HG03439 (cell line): ENCODE data around the gene RABEP2.
"Not testable (repeated sequence)": the region's sequence is repeated elsewhere in the genome, so short reads cannot be mapped to it uniquely, and the experiment has no call there.

Source experiments
- ATAC-seq: cut with Tn5 transposase; IDR thresholded peaks from one replicate; pipeline ENCODE4 v1.9.1; 2021; ENCODE audit warnings: mild to moderate bottlenecking, moderate library complexity; ENCODE audit not compliant: unreplicated experiment

The RABEP2 gene

DNA sequence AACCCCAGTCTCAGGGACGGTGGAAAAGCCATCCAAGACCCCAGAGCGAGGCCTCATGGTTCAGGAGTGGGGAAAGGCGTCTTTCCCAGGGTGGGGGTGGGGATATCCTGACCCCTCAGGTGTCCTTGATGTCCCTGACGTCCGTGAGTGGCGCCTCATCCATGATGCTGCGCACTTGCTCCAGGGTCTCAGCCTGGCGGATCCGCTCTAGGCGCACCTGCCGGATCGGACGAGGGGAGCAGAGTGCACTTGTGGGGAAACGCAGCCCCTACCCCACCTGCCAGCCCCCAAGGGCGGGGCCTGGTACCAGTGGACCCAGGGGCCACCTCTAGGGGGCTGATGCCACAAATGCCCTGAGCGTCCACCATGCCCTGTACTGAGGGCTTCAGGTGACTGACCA, 20.2 kb downstream of the RABEP2 start:
- ATAC-seq, result no peak

DNA sequence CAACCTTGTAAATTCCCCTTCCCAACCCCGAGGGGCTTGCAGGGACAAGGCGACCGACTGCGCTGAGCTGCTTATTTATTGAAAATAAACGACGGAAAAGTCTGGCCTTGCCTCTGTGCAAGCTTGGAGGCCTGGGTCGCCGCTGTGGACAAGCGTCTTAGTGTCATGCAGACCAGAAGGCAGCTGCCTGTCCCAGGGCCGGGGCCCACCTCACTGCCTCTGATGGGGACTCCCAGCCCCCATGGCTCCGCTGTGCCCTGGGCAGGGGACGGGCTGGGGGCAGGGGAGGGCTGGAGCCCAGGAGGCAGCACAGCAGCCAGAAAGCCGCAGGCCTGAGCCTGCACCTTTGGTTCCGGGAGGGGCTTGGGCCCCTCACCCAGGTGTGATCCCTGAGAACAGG, 20.7 kb downstream of the RABEP2 start:
- ATAC-seq, result no peak

DNA sequence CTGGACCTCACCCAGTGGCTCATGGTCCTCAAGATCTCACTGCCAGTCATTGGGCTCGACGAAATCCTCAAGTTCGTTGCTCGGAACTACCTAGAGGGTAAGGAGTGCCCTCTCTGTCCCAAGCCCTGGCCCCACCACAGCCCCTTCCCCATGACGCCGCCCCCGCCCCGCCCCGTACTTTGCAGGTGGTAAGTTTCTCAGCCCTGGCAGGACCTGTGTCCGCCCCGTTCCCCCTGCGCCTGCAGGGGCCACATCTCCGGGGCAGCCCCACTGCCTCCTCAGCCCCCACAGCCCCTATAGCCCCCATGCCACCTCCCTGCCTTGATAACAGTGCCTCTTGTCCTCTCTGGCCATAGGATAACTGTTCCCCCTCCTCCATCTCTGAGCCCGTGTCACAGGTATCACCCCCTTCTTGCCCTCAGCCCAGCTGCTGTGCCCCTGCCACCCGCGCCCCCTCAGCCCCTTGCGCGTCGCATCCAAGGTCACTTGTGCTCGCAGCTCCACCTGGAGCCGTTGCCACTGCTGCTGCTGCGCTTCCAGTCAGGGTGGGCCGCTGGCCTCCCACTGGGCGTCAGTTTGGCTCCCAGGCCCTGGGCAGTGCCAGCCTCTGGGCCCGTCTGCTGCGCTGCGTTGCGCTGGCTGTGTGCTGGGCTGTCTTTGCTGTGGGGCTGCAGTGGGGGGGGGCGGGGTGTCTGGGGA, 21.5 kb downstream of the RABEP2 start:
- no peak for ATAC-seq

DNA sequence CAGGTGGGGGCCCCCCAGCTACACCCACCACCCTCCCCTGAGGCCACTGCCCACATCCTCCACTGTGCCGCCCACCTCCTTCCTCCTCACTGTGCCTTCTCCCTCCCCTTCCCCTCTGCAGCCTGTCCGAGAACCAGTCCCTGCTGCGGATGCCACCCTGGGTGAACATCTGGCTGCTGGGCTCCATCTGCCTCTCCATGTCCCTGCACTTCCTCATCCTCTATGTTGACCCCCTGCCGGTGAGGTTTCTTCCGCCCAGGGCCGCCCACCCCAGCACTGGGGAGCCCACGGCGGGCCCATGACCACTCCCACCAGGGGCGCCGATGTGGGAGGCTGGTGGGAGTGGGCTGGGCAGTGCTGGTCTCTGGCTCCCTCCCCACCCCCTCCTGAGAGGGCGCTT, 22.1 kb downstream of the RABEP2 start:
- ATAC-seq, result no peak

DNA sequence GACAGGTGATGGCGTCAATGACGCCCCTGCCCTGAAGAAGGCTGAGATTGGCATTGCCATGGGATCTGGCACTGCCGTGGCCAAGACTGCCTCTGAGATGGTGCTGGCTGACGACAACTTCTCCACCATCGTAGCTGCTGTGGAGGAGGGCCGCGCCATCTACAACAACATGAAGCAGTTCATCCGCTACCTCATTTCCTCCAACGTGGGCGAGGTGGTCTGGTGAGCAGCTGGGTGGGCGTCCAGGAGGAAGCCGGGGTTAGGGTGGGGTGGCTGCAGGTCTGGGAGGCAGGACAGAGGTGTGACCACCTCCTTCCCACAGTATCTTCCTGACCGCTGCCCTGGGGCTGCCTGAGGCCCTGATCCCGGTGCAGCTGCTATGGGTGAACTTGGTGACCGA, 23.2 kb downstream of the RABEP2 start:
- ATAC-seq, result no peak

DNA sequence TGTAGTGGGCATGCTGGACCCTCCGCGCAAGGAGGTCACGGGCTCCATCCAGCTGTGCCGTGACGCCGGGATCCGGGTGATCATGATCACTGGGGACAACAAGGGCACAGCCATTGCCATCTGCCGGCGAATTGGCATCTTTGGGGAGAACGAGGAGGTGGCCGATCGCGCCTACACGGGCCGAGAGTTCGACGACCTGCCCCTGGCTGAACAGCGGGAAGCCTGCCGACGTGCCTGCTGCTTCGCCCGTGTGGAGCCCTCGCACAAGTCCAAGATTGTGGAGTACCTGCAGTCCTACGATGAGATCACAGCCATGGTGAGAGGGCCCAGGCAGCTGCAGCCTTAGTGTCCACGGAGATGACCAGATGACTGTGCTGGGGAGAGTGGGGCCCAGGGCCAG, 24.4 kb downstream of the RABEP2 start:
- ATAC-seq, result no peak

DNA sequence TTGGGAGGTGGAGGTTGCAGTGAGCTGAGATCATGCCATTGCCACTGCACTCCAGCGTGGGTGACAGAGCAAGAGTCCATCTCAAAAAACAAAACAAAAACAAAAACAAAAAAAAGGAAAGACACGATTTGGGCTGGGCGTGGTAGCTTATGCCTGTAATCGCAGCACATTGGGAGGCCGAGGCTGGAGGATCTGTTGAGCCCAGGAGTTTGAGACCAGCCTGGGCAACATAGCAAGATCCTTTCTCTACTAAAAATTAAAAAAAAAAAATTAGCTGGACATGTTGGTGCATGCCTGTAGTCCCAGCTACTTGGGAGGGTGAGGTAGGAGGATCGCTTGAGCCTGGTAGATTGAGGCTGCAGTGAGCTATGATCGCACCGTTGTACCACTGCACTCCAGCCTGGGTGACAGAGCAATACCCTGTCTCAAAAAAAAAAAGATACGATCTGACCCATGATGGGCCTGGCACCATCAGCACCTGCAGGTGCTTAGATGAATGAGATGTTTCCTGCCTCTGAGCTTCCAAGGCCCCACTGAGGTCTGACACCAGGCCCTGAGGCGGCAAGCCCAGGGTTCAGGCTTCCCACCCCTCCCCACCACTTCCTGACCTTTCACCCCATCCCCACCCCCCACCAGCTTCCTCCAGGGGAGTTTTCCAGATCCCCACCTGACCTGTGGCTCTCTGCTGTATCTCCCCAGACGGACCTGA, 25.0 kb downstream of the RABEP2 start:
- ATAC-seq, result no peak

DNA sequence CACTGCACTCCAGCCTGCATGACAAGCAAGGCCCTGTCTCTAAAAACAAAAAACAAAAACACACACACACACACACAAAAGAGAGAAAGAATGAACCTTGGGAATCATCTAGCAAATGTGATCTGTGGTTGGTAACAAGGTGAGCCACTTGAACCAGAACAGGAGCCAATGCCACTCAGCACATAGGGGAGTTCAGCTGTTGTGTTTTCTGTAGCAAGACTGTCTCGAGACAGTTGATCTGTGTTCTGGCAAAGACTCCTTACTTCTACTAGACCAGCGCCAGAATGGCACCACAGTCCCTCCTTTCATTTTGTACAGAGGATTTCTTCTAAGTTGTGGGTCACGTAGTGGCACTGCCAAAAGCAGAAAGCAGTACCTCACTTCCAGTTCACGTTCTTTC, 26.1 kb downstream of the RABEP2 start:
- no peak for ATAC-seq

DNA sequence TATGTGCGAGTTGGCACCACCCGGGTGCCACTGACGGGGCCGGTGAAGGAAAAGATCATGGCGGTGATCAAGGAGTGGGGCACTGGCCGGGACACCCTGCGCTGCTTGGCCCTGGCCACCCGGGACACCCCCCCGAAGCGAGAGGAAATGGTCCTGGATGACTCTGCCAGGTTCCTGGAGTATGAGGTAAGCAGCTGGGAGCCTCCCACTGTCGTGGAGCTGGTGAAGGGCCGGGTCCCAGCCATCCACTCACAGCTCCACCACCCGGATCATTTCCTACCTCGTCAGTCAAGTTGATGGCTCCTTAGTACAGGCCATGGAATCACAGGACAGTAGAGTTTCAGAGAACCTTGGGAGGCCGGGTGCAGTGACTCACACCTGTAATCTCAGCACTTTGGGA, 26.8 kb downstream of the RABEP2 start:
- ATAC-seq, result no peak

DNA sequence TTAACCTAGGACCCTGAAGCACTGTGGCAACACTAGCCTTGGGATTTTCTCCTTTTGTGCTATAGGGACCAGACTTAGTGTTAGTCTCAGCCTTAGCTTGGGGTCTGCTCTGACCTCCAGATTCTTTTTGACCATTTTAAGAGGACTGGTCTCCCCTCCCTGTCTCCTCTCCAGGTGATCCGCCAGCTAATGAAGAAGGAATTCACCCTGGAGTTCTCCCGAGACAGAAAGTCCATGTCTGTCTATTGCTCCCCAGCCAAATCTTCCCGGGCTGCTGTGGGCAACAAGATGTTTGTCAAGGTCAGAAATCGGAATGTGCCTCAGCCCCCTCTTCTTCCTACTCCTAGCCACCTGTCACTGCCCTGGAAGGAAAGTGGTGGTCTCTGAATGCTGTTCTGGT, 27.2 kb downstream of the RABEP2 start:
- no peak for ATAC-seq

DNA sequence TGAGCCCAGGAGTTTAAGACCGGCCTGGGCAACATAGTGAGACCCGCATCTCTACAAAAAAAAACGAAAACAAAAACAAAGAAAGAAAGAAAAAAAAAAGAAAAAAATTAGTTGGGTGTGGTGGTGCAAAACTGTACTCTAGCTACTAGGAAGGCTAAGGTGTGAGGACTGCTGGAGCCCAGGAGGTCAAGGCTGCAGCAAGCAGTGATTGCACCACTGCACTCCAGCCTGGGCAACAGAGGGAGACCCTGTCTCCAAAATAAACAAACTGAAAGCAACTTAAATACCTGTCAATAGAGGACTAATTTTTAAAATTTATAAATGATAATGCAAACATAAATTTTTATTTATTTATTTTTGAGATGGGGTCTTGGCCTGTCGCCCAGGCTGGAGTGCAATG, 29.4 kb downstream of the RABEP2 start:
- ATAC-seq, result no peak

DNA sequence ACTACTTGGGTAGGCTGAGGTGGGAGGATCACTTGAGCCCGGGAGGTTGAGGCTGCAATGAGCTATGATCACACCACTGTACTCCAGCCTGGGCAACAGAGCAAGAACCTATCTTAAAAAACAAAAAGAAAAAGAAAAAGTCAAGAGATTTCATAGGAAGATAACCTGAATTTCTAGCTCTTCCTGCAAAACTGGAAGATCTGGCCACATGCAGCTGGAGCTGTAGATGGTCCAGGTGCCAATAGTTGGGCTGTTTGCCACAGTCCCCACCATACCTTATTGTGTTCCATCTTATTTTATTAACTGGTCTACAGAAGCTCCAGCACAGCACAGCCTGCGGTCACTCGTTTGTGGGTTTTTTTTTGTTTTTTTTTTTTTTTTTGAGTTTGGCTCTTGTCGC, 31.7 kb downstream of the RABEP2 start:
- no peak for ATAC-seq

DNA sequence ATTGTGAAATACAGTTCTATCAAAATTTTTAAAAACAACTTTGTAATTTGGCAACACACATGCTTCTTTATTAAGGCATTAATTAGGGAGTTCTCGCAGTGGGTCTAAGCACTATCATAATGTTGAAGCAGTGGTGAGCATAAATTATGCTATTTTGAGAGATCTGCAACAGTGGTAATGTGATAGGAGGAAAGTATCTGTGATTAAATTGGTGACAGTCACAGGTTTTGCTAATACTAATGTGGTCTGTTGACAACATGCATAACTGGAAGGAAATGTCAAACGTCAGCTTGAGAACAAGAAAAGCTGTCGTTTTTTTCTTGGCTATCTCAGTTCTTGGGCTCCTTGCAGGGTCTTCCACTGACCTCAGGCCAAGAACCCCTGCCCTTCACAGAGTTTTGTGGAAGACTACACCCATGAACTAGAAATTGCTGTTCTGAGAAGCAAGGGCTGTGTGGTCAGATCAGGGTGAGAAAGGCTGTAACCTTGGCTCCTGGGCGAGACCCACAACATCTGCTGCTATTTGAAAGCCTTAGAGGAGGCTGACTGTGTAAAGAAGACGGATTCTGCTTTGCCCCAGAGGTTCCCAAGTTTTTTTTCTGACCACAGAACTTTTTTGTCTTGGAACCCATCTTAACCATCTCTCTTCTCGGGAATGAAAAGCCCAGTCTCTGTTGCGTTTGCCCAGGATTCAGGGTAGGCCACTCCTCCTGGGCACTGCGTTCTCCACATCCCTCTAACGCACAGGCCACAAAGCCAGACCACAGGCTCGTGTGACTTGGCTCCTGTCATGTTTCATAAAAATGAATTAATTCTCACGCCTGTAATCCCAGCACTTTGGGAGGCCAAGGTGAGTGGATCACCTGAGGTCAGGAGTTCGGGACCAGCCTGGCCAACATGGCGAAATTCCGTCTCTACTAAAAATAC, 32.8 kb downstream of the RABEP2 start:
- no peak for ATAC-seq

DNA sequence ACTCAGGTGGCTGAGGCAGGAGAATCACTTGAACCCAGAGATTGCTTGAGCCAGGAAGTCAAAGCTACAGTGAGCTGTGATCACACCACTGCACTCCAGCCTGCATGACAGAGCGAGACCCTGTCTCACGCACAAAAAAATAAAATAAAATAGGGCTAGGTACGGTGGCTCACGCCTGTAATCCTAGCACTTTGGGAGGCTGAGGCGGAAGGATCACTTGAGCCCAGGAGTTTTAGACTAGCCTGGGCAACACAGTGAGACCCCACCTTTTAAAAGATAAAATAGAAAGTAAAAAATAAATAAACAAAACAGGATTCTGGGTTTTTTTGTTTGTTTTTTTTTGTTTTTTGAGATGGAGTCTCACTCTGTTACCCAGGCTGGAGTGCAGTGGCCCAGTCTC, 34.7 kb downstream of the RABEP2 start:
- not testable (repeated sequence) for ATAC-seq

DNA sequence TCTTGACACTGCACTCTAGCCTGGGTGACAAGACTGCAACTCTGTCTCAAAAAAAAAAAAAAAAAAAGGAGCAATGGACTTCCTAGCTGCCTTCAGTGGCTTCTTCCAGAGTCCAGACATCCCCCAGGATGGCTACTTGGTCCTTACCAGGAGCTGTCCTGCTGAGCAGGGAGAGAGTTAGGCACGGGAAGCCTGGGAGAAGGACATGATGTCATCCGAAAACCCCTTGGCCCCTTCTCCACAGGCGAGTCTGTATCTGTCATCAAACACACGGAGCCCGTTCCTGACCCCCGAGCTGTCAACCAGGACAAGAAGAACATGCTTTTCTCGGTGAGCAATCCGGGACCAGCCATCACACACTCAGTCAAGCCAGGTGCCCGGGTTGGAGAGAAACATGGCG, 38.1 kb downstream of the RABEP2 start:
- no peak for ATAC-seq

DNA sequence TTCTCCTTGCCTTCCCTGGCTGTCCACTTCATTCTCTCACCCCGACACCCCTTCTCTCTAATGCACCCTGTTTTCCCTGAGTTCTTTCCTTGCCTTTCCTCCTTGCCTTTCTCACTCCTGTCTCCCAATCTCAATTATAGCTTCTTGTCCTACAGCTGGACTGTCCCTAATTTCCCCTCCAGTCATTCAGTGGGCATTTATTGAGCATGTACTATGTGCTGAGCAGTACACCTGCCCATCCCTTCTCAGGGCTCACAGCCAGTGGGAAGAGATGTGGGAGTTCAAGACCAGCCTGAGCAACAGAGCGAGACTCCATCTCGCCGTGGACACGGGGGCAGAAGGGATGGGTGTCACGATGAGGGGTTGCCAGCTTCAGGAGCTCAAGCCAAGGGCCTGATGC, 41.0 kb downstream of the RABEP2 start:
- ATAC-seq, result no peak

DNA sequence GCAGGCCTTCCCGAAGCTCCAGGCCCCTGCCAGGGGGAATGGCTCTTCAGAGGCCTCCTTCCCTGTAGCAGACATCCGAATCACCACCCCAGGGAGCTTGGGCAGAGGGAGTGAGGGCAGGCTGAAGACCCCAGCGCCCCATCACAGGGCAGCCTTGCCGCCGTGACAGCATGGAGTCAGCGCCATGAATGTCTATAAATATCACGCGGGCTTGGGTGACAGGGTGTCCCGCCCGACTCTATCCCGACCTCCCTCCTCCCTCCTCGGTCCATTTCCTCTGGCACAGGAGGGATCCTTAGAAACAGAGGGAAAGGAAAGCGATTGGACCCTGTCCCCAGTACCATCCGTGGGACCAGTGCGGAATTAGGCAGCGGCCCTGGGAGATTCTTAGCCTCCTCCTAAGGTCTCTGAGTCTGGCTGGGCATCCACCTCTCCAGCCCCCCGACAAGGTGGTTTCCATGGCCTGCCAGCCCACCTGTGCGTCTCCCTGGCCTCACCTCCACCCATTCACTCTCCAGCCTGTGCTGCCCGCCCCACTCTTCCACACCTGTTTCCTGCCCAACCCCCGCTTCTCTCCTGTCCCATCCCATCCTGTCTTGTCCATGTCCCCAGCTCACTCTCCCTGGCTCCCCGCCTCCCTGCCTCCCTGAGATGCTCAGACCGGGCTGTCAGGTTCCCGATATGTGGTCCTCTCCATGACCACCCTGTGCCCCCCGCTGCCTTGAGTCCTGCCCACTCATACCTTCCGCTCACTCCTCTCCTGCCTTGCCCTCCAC, 41.6 kb downstream of the RABEP2 start:
- no peak for ATAC-seq

DNA sequence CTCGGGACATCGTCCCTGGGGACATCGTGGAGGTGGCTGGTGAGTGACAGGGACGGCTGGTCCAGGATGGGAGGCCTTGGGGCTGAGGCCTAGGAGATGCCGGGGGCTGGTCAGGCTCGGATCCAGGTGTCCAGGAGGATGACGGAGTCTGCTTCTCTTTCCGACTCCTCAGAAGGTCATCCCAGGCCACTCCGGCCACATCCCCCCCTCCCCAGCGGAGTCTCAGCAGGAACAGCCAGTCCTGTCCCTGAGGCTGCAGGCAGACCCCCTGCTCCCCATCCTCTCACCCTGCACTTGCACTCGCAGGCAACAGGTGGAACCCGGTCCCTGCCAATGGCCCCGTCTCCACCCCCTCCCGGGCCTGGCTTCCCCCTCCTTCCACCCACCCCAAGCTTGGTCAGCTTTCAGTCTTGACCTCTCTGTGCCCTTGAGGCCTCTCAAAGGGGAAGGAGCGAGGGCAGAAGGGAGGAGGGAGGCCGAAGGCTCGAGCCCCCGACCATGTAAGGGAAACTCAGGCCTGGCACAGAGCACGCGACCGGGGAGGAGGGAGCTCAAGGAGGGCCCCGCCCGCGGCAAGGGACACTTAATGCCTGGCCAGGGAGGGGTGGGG, 42.4 kb downstream of the RABEP2 start:
- no peak for ATAC-seq

DNA sequence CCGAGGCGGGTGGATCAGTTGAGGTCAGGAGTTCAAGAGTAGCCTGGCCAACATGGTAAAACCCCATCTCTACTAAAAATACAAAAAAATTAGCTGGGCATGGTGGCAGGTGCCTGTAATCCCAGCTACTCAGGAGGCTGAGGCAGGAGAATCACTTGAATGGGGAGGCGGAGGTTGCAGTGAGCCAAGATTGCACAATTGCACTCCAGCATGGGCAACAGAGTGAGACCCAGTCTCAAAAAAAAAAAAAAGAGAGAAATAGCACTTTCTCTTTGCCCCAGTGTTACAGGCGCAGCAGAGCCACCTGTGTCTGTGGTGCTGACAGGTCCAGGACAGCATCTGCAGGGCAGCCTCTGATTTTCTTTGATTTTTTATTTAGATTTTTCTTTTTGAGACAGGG, 43.5 kb downstream of the RABEP2 start:
- ATAC-seq, result not testable (repeated sequence)

DNA sequence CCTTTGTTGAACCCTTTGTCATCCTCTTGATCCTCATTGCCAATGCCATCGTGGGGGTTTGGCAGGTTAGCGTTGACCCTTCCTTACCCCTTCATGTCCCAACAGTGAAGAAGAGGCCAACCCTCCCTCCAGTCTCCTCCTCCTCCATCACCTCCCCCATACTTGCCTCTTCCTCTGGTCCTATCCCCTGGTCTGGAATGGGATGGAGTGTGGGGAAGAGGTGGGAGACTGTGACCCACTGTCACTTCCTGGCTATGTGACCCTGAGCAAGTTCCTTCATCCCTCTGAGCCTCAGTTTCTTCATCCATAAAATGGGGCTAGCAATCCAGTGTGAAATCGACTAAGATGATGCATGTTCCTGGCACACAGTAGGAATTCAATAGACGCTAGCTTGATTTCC, 44.1 kb downstream of the RABEP2 start:
- ATAC-seq, result no peak

DNA sequence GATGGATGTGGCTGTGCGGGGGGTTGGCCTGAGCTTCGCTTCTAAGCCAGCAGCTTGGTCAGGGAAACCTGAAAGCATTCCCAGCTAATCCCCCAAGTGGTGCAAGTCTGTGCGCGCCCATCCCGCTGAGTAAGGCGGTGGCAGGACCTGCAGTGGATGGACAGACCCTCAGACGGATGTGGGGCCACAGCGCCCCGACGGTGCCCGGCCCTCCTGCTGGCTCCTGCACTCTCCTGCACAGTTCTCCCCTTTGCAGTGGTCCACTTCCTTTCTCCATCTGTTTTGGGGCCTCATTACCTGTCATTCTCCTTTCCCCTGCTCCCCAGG, 44.5 kb downstream of the RABEP2 start:
- no peak for ATAC-seq
